ENCODE results near the gene NHLRC3. TPM values are rescaled to one million over a fixed set of nuclear protein-coding genes. Genes with fewer than 3 reads are reported as not detected.

NHLRC3 gene
- total RNA-seq, 1 experiment from 2014 or later = 26.1 TPM

DNA sequence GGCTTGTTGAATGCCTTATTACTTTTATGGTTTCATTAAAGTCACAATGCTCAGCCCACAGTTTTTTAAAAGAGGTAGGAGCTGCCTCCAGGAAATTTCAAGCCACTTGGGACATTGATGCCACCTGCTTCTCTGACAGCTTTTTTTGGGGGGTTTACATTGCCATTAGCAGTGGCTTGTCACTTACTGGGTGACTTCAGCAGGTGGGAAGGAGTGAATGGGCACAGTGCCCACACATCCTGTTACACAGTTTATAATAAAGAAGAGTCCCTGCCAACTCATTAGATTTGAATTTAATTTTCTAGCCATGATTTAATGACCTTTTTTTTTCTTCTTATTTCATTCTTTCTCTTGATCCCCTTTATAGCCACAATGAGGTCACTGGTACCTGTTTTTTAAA, 61.0 kb downstream of the NHLRC3 start:
- no peak for DNase-seq (ENCODE audit: low read depth, low spot score)
- in situ Hi-C loops (cut with HindIII; ENCODE audit: low pct_unique_long_range_greater_than_20kb, low sequenced_read_pairs) = no loop called here

Other genes with a start within 250 kb of the NHLRC3 start
- 0.13 TPM in 1 of 2 replicates, not detected in the other for gene STOML3, start 47.6 kb upstream of the NHLRC3 start, total RNA-seq (2014; rRNA removed; shearing (Covaris generic))
- 9.0 and 9.6 TPM in 2 replicates for gene PROSER1, start 367 bp upstream of the NHLRC3 start, total RNA-seq (2014; rRNA removed; shearing (Covaris generic))

All from SK-MEL-5 (cell line).